Thyroid gland (tissue), 4 donors: ENCODE data around the gene LYRM4.

Source experiments
- POLR2A ChIP-seq, 2 donors: fragments of 450-650 bp; IDR thresholded peaks; one replicate each; pipeline ENCODE4 v1.6.1; 2017; ENCODE audit warnings: antibody characterized with exemption in 2 of 2, mild to moderate bottlenecking in 2 of 2, moderate library complexity in 1 of 2
- TF ChIP-seq, protein P1 (sequence below), 6 experiments: fragments of 200-600 bp in 3 of 6; fragments of 450-650 bp in 3 of 6; sonication (generic) in 3 of 6; IDR thresholded peaks; one replicate each; pipeline ENCODE4 v1.5.1; 2016 to 2019; ENCODE audit warnings: antibody characterized with exemption in 6 of 6, mild to moderate bottlenecking in 2 of 6, inconsistent platforms in 1 of 6, moderate library complexity in 1 of 6

GRCh38 chr6:5163247-5163646, 97.5 kb downstream of the LYRM4 start:
- TF ChIP-seq, protein P1, sequence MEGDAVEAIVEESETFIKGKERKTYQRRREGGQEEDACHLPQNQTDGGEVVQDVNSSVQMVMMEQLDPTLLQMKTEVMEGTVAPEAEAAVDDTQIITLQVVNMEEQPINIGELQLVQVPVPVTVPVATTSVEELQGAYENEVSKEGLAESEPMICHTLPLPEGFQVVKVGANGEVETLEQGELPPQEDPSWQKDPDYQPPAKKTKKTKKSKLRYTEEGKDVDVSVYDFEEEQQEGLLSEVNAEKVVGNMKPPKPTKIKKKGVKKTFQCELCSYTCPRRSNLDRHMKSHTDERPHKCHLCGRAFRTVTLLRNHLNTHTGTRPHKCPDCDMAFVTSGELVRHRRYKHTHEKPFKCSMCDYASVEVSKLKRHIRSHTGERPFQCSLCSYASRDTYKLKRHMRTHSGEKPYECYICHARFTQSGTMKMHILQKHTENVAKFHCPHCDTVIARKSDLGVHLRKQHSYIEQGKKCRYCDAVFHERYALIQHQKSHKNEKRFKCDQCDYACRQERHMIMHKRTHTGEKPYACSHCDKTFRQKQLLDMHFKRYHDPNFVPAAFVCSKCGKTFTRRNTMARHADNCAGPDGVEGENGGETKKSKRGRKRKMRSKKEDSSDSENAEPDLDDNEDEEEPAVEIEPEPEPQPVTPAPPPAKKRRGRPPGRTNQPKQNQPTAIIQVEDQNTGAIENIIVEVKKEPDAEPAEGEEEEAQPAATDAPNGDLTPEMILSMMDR (IDR thresholded peaks at IDR 0.05), result no peak
- TF ChIP-seq POLR2A (IDR thresholded peaks at IDR 0.05), result no peak
